ENCODE measurements around the gene OLFML2A. TPM values are rescaled to one million over a fixed set of nuclear protein-coding genes. Genes with fewer than 3 reads are reported as not detected.
A peak's percentile ranks its signal among the peaks of the same experiment; 100 is the strongest.

Gene OLFML2A
- total RNA-seq, 2 experiments from 2014 or later = not detected

DNA sequence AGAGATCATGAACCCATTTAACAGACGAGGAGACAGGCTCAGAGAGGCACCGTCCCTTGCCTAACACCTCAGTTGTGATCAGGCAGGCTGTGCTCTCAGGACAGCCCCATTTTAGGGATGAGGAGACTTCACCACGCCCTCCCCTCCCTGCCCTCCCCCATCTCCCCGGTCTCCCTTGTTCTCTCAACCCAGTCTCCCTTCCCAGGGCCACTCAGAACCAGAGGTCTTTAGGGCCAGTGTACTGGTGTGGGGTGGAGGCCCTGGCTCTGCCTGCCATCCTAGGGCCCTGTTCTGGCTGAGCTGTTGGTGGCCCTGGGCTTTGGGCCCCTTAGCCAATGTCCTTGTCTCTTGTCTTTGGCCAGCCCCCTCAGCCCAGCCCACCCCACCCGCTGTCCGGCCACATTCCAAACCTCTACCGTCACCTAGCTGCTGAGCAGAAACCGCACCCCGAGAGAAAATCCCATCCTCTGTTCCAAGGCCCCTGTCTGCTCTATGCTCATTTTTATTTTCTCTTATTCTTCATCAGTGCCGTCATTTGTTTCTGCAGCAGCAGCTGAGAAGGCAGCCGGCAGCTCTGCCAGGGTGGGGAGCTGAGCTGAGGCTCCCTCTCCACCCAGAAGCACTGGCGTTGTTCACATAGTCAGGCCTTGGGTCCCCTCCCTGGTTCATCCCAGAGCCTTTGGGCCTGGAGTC, 33.9 kb downstream of the OLFML2A start:
- Mint-ChIP-seq H3K27ac (no peak overlapping the region), H3K36me3 (ENCODE audit: low read depth) (no peaks in the 10 kb centered on the region), H3K4me3 (no peak overlapping the region), H3K4me1 (no peaks in the 10 kb centered on the region), H3K27me3 (no peaks in the 10 kb centered on the region), H3K9me3 (no peaks in the 10 kb centered on the region)
- POLR2A ChIA-PET = no interaction called here
- CTCF ChIA-PET = no interaction called here
- DNase-seq = no peak

DNA sequence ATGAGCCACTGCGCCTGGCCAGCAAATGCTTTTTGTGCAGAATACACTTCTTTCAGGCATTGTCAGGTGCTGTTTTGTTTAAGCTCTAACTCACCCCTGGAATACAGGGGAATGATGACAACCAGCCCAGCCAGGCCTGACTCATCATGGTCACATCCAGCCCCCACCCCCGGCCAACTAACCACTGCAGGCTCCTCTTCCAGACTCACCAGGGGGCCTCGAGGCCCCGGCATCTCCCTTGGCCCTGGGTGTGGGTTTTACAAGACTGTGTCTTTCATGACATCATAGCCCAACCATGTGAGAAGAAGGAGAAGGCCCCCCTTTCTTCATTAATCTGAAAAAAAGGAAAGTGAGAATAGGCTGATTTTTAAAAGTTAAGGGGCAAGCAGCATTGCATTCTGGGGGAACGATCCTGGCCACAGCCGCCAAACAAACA, 35.5 kb downstream of the OLFML2A start:
- H3K4me1 Mint-ChIP-seq = peaks cover 2% of the 10 kb centered on the region
- no peak overlapping the region for H3K27ac Mint-ChIP-seq
- CTCF ChIA-PET = interaction anchor here (1.0 kb wide), 1 partner anchor 28 kb away, joined by 3 read pairs; no protein-coding TSS in a partner anchor
- H3K4me3 Mint-ChIP-seq = no peak overlapping the region
- POLR2A ChIA-PET = no interaction called here
- H3K36me3 Mint-ChIP-seq (ENCODE audit: low read depth) = no peaks in the 10 kb centered on the region
- no peak for DNase-seq
- no peaks in the 10 kb centered on the region for H3K9me3 Mint-ChIP-seq
- H3K27me3 Mint-ChIP-seq = no peaks in the 10 kb centered on the region

DNA sequence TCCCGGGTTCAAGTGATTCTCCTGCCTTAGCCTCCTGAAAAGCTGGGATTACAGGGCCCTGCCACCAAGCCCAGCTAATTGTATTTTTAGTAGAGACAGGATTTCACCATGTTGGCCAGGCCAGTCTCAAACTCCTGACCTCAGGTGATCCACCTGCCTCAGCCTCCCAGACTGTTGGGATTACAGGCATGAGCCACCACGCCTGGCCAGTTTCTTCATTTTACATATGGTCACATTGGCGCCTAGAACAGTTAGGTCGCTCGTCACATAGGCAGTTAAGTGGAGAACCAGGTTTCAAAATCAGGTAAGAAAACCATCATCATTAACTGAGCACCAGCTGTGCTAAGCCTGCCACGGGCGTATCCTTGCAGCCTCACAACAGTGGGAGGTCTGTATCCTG, 36.1 kb downstream of the OLFML2A start:
- ChIA-PET POLR2A (no interaction called here), CTCF (interaction anchor here (1.5 kb wide), 1 partner anchor 40 kb away, joined by 3 read pairs; the partner anchor contains the start of gene WDR38)
- peaks cover 3% of the 10 kb centered on the region for H3K4me1 Mint-ChIP-seq
- H3K27ac Mint-ChIP-seq = no peak overlapping the region
- DNase-seq = no peak
- no peaks in the 10 kb centered on the region for H3K27me3 Mint-ChIP-seq
- no peak overlapping the region for H3K4me3 Mint-ChIP-seq
- no peaks in the 10 kb centered on the region for H3K36me3 Mint-ChIP-seq (ENCODE audit: low read depth)
- H3K9me3 Mint-ChIP-seq = no peaks in the 10 kb centered on the region

DNA sequence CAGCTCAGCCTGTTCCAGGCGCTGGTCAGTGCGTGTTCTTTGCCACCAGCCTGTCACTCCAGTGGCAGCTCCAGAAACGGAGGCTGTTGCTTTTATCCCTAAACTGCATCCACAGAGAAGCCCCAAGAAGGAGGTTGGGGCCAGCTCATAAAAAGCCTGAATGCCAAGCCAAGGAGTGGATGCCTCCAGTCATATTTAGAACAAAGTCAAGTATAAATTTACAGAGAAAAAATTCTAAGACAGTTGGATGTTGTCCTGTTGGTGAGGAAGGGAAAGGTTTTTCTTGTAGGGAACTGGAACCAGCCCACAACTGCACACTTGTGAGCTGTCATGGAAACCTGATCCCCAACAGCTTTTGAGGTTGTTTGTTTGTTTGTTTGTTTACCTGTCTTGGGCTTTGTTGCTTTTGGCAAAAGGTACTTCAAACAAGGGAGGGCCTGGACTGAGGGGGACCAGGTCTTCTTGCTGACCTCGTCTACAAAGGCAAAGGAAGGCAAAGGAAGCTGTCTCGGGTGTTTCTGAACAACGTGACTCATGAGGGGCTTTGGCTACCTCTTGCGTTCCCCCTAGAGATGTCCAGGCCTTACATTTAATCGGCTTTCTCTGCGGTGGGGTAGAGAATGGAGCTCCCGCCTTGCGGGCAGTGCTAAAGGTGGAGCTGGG, 36.7 kb downstream of the OLFML2A start:
- no peak for DNase-seq
- POLR2A ChIA-PET = no interaction called here
- H3K27me3 Mint-ChIP-seq = no peaks in the 10 kb centered on the region
- H3K36me3 Mint-ChIP-seq (ENCODE audit: low read depth) = no peaks in the 10 kb centered on the region
- no peak overlapping the region for H3K27ac Mint-ChIP-seq
- H3K4me3 Mint-ChIP-seq = no peak overlapping the region
- peaks cover 9% of the 10 kb centered on the region for H3K4me1 Mint-ChIP-seq
- CTCF ChIA-PET = interaction anchor here (1.5 kb wide), 1 partner anchor 39 kb away, joined by 3 read pairs; the partner anchor contains the start of gene WDR38
- H3K9me3 Mint-ChIP-seq = no peaks in the 10 kb centered on the region

DNA sequence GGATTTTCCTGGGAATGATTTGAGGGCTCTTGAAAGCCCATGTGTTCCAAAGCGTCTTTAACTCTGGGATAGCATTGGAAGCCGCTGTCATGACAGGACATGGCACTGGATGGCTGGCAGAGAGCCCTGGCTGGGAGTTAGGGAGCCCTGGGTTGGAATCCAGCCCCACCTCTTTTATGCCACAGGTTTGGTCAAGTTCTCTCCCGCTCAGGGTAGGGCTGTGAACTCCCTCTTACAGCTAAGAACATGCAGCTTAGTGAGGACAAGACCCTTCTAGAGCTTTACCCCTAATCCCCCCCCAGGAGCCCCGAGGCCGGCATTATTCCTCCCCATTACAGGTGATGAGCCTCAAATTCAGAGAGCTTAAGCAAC, 37.2 kb downstream of the OLFML2A start:
- H3K27ac Mint-ChIP-seq = no peak overlapping the region
- no peak overlapping the region for H3K4me3 Mint-ChIP-seq
- peaks cover 10% of the 10 kb centered on the region for H3K4me1 Mint-ChIP-seq
- ChIA-PET POLR2A (no interaction called here), CTCF (interaction anchor here (1.5 kb wide), 1 partner anchor 39 kb away, joined by 3 read pairs; the partner anchor contains the start of gene WDR38)
- no peak for DNase-seq
- no peaks in the 10 kb centered on the region for H3K27me3 Mint-ChIP-seq
- H3K9me3 Mint-ChIP-seq = no peaks in the 10 kb centered on the region
- no peaks in the 10 kb centered on the region for H3K36me3 Mint-ChIP-seq (ENCODE audit: low read depth)

DNA sequence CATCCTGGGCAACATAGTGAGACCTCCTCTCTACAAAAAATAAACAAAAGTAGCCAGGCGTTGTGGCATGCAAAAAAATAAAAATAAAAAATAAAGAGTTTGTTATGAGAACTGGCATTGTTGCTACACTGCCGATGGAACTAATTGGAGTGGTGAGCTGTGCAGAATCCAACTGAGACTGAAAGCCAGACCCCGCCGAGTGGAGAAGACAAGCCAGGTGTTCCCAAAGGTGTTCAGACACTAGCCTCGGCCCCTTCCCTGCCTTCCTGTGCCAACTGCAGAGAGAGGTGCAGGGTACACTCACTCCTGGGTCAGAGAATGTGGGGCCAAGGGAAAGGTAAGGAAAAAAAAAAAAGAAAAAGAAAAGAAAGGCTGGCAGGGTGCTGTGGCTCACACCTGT, 38.7 kb downstream of the OLFML2A start:
- CTCF ChIA-PET = interaction anchor here (0.7 kb wide), 1 partner anchor 1993 kb away, joined by 4 read pairs; no protein-coding TSS in a partner anchor
- H3K27ac Mint-ChIP-seq = no peak overlapping the region
- POLR2A ChIA-PET = no interaction called here

DNA sequence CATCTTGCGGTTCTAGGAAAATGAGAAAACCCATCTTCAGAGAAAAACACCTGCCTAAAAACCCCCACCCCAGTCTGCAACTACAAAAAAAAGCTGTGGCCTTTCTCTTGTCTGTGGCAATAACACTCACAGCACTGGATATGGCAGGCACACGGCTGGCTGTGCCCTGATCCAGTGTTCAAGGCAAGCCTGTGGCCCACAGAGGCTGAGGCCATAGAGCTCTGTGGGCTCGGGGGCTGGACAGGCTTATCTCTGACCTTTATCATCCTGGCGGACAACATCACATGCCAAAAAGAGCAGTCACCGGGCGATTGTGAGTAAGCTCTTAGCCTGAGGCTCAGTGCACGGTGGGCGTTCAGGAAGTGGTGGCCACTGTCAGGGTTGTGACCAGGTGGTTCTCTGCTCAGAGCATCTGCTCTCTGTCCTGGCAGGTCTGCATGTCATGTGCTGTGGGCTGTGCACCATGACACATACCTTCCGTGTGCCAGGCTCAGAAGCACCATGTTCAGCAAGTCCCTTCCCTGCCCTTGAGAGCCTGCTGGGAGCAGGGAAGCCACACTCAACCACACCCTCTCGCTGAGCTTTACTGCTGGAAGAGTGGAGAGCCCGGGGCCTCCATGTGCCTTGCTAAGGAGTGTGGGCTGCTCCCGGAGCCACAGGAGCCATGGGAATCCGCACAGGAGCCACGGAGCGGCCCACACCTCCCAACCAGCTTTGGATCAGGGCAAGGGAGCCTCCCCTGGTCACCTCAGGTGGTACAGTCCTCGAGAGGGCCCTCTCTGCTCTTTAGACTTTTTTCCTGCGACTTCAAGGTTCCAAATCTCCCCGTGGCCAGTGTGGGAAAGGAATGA, 41.7 kb downstream of the OLFML2A start:
- H3K4me3 Mint-ChIP-seq = no peak overlapping the region

More for the DNA sequence above, 38.7 kb downstream of the OLFML2A start:
- peaks cover 11% of the 10 kb centered on the region for H3K4me1 Mint-ChIP-seq
- no peaks in the 10 kb centered on the region for H3K9me3 Mint-ChIP-seq
- DNase-seq = no peak
- H3K27me3 Mint-ChIP-seq = no peaks in the 10 kb centered on the region
- no peaks in the 10 kb centered on the region for H3K36me3 Mint-ChIP-seq (ENCODE audit: low read depth)
- no peak overlapping the region for H3K4me3 Mint-ChIP-seq

DNA sequence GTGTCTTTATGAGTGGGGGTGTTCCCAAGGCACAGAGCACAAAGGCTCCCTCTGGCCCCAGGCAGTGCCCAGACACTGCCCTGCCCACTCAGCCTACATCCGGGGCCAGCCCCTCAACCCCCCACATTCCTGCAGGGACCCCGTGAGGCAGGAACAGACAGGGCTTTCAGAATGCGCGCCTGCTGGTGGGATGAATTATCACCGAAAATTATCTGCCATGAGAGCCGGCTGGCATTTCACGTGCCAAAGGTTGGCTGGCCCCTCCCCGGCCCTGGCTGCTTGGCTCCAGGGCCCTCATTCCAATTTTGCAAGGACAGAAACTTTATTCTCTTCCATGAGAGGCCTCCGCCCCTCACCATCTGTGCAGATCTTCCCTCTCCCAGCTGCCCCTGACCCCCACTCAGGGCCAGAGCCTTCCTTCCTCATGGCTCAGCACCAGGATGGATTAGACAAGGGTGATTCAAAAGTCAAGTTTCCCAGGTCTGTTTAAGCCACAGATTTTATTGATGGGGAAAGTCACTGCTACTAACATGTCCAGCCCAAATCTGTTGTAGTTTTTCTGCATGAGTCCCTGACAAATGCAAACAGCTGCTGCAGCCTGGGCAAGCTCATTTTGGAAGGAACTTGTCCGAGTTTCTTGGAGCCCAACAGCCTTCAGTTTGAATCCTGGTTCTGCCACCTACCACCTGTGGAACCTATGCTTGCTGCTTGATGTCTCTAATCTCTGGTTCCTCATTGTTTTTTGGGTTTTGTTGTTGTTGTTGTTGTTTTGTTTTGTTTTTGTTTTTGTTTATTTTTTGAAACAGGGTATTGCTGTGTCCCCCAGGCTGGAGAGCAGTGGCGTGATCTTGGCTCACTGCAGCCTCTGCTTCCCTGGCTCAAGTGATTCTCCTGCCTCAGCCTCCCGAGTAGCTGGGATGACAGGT, 44.0 kb downstream of the OLFML2A start:
- H3K9me3 Mint-ChIP-seq = no peaks in the 10 kb centered on the region
- H3K27me3 Mint-ChIP-seq = peaks cover 6% of the 10 kb centered on the region
- H3K4me3 Mint-ChIP-seq = no peak overlapping the region
- H3K27ac Mint-ChIP-seq = no peak overlapping the region
- CTCF ChIA-PET = no interaction called here
- H3K36me3 Mint-ChIP-seq (ENCODE audit: low read depth) = no peaks in the 10 kb centered on the region
- peaks cover 11% of the 10 kb centered on the region for H3K4me1 Mint-ChIP-seq
- POLR2A ChIA-PET = no interaction called here
- DNase-seq = no peak

More for the DNA sequence above, 41.7 kb downstream of the OLFML2A start:
- ChIA-PET POLR2A (no interaction called here), CTCF (interaction anchor here (0.6 to 1.1 kb wide), 5 partner anchors 21 to 44 kb away, joined by 3 read pairs; partner anchors contain the start of gene OLFML2A)
- Mint-ChIP-seq H3K36me3 (ENCODE audit: low read depth) (no peaks in the 10 kb centered on the region), H3K9me3 (no peaks in the 10 kb centered on the region), H3K27me3 (peaks cover 3% of the 10 kb centered on the region), H3K4me1 (peaks cover 11% of the 10 kb centered on the region), H3K27ac (no peak overlapping the region)
- peak; percentile 20 for DNase-seq

DNA sequence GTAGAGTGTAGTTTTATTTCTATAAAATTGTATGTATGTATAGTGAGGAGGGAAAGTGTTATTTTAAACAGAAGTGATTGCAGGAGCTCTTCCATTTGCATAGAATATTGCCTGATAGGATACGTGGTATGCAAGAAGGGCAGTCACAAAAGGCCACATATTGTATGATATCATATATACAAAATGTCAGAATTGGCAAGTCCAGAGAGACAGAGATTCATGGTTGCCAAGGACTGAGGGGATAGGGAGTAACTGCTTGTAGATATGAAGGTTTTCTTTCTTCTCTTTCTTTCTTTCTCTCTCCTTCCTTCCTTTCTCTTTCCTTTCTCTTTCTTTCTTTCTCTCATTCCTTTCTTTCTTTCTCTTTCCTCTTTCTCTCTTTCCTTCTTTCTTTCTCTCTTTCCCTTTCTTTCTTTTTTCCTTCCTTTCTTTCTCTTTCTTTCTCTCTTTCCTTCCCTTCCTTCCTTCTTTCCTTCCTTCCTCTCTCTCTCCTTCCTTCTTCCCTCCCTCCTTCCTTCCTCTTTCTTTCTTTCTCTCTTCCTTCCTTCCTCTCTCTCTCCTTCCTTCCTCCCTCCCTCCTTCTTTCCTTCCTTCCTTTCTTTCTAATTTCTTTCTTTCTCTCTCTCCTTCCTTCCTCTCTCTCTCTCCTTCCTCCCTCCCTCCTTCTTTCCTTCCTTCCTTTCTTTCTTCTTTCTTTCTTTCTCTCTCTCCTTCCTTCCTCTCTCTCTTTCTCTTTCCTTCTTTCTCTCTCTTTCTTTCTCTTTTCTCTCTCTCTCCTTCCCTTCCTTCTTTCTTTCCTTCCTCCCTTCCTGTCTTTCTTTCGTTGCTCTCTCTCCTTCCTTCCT, 51.8 kb downstream of the OLFML2A start:
- Mint-ChIP-seq H3K4me3 (no peak overlapping the region), H3K9me3 (no peaks in the 10 kb centered on the region), H3K27ac (no peak overlapping the region), H3K27me3 (peaks cover 4% of the 10 kb centered on the region), H3K4me1 (no peaks in the 10 kb centered on the region), H3K36me3 (ENCODE audit: low read depth) (no peaks in the 10 kb centered on the region)
- POLR2A ChIA-PET = no interaction called here
- CTCF ChIA-PET = no interaction called here
- no peak for DNase-seq

DNA sequence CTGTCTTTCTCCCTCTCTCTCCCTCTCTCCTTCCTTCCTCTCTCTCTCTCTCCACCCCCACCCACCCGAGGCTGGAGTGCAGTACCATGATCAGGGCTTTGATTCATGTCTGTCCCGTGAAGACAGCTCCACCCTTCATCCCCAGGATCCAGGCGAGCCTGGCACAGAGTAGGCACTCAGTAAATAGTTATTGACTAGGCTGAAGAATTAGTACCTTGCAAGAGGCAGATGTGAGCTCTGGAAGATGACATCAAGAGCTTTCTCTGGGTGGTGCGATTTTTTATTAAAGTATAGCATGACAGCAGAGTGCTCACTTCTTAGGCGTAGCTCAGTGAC, 52.4 kb downstream of the OLFML2A start:
- no peak overlapping the region for H3K27ac Mint-ChIP-seq
- no peaks in the 10 kb centered on the region for H3K4me1 Mint-ChIP-seq
- ChIA-PET POLR2A (no interaction called here), CTCF (no interaction called here)
- H3K27me3 Mint-ChIP-seq = peaks cover under 1% of the 10 kb centered on the region
- no peaks in the 10 kb centered on the region for H3K9me3 Mint-ChIP-seq
- H3K36me3 Mint-ChIP-seq (ENCODE audit: low read depth) = no peaks in the 10 kb centered on the region
- DNase-seq = no peak
- H3K4me3 Mint-ChIP-seq = no peak overlapping the region

DNA sequence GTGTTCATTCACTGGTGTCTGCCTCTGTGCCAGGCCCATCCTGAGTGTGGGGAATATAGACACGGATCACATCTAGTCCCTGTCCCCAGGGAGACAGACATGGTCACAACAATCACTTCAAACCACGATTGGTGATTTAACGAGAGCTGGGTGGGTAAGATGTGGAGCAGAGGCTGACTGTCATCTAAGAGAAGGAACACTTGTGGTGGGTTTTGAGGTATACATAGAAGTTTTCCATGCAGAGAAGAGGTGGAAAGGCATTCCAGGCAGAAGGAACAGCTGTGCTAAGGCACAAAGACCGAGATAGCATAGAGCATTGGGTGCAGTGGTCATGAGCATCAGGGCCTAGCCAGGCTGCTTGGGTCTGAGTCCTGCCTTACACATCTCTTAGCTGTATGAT, 53.7 kb downstream of the OLFML2A start:
- Mint-ChIP-seq H3K36me3 (ENCODE audit: low read depth) (no peaks in the 10 kb centered on the region), H3K4me3 (no peak overlapping the region), H3K27me3 (no peaks in the 10 kb centered on the region), H3K9me3 (no peaks in the 10 kb centered on the region), H3K27ac (no peak overlapping the region), H3K4me1 (no peaks in the 10 kb centered on the region)
- DNase-seq = no peak
- ChIA-PET CTCF (no interaction called here), POLR2A (no interaction called here)
